Kidney (tissue), 14 donors: ENCODE results near the gene HIRA. TPM values are rescaled to one million over a fixed set of nuclear protein-coding genes. Genes with fewer than 3 reads are reported as not detected.
A peak's percentile ranks its signal among the peaks of the same experiment; 100 is the strongest.

Experiments
- DNase-seq, 5 donors: peaks; one replicate each; pipeline ENCODE4 v3.0.0-alpha.2; 2013 to 2020
- FAIRE-seq: peaks from 2 replicates; lab custom pipeline; 2012; peaks lifted over from hg19 to GRCh38; lab: Jason Lieb, UNC
- H3K27ac ChIP-seq, 2 donors: one replicate each; pipeline ENCODE4 v1.7.0; 2013; ENCODE audit warnings: low read depth in 2 of 2, low read length in 2 of 2, inconsistent platforms in 1 of 2
- H3K27me3 ChIP-seq: one replicate; pipeline ENCODE4 v1.7.1; 2013; ENCODE audit warnings: low read length, inconsistent platforms; ENCODE audit not compliant: control insufficient read depth, insufficient read depth
- H3K36me3 ChIP-seq, 3 donors: one replicate each; pipeline versions ENCODE4 v1.7.0 to v1.7.1; 2013; ENCODE audit warnings: low read length in 3 of 3, control low read depth in 1 of 3, inconsistent platforms in 1 of 3; ENCODE audit not compliant: insufficient read depth in 3 of 3, control insufficient read depth in 2 of 3
- H3K4me1 ChIP-seq, 3 donors: one replicate each; pipeline versions ENCODE4 v1.7.0 to v1.7.1; 2013; ENCODE audit warnings: low read length in 3 of 3, inconsistent platforms in 1 of 3, low read depth in 1 of 3; ENCODE audit not compliant: control insufficient read depth in 2 of 3, insufficient read depth in 2 of 3
- H3K4me3 ChIP-seq, 3 donors: one replicate each; pipeline versions ENCODE4 v1.7.0 to v1.8.1; 2013; ENCODE audit warnings: low read length in 3 of 3, control low read depth in 1 of 3, inconsistent platforms in 1 of 3
- H3K9ac ChIP-seq, 3 donors: one replicate each; pipeline versions ENCODE4 v1.7.0 to v1.7.1; 2013; ENCODE audit warnings: low read length in 3 of 3, control low read depth in 1 of 3, inconsistent platforms in 1 of 3
- H3K9me3 ChIP-seq, 3 donors: one replicate each; pipeline versions ENCODE4 v1.7.0 to v1.7.1; 2013; ENCODE audit warnings: low read length in 3 of 3, control low read depth in 1 of 3, inconsistent platforms in 1 of 3; ENCODE audit not compliant: control insufficient read depth in 2 of 3, insufficient read depth in 1 of 3
- intact Hi-C: fragments of 100-400 bp; cut with DNase I; formaldehyde crosslinking; loops from one replicate; pipeline ENCODE4 v1.11.1; 2022
- polyA plus RNA-seq: library from polyadenylated mRNA; stranded (reverse); fragments of 350-450 nt; fragmentation: Illumina TruSeq; extraction: RNeasy Lipid Tissue Mini Kit (QIAGEN cat#74804); gene quantifications from one replicate; pipeline ENCODE4 v1.2.3, GENCODE V29; 2014; ENCODE audit warnings: low read depth, low replicate concordance; ENCODE audit not compliant: insufficient read depth
- total RNA-seq: library from RNA; stranded (reverse); fragmentation: NEBNext Ultra II Directional; extraction: Animal tissue kit (Norgen Biotek cat#: 25700); gene quantifications from one replicate; pipeline ENCODE4 v1.2.1, GENCODE V29; 2021
- TF ChIP-seq, protein P1 (sequence below): IDR thresholded peaks from 3 replicates; pipeline ENCODE4 v1.5.1; 2012; ENCODE audit warnings: mild to moderate bottlenecking, moderate library complexity, borderline replicate concordance; ENCODE audit not compliant: insufficient read depth; ENCODE audit errors: extremely low read depth
- donor health status: control.
- donor health status: control.
- donor health status: control.
- donor health status: control.
- donor health status: control.
- donor health status: DM: yes; HTN: yes; CAD: no.
- donor health status: Normal renal cell carcinoma (clear cell type).

Gene HIRA
- total and polyA plus RNA-seq, 2 donors from 2014 or later: 18.5 to 26.8 TPM

DNA sequence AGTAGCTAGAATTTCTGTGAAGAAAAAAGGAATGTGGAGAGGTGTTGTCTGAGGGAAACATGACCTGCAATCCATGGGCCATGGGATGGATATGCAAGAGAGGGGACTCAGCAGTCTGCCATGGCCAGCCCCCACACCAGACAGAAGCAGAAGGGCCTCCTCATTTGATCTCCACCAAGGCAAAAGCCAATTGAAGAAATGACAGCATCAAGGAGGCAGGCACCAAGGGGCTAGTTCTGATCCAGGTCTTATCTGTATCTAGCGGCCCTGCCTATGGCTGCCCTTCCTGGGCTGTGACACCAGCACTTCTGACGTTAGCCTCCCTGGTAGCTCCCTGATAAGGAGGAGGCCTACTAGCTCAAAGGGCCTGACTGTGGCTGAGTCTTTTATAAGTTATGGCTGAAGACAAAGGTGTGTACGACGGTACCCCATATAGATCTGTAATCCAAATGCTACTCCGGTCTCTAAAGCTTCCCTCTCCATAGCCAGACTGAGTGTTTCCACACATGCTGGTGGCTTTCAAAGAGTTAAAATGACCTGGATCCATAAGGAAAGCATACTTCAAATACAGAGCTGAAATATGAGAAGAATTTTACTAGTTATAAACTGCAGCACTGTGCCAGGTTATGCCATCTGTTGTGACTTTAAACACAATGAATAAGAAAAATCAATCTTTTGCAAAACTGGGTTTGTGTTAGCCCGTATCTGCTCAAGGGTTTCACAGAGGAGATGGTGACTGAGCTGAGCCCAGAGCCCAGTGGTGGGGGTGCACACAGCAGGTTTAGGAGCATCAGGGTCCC is 34.4 kb downstream of the HIRA start:
- intact Hi-C loops: no loop called here
- Histone ChIP-seq H3K9ac (no peak overlapping the region), H3K27ac (no peak overlapping the region), H3K4me1 (no peaks in the 10 kb centered on the region), H3K4me3 (no peak overlapping the region), H3K9me3 (no peaks in the 10 kb centered on the region), H3K36me3 (peaks cover 0 to 69% (median 35%) of the 10 kb centered on the region in 3 donors), H3K27me3 (no peaks in the 10 kb centered on the region)
- FAIRE-seq (no peak), DNase-seq (peak in 1 of 5 donors; percentile 8)
- TF ChIP-seq, protein P1, sequence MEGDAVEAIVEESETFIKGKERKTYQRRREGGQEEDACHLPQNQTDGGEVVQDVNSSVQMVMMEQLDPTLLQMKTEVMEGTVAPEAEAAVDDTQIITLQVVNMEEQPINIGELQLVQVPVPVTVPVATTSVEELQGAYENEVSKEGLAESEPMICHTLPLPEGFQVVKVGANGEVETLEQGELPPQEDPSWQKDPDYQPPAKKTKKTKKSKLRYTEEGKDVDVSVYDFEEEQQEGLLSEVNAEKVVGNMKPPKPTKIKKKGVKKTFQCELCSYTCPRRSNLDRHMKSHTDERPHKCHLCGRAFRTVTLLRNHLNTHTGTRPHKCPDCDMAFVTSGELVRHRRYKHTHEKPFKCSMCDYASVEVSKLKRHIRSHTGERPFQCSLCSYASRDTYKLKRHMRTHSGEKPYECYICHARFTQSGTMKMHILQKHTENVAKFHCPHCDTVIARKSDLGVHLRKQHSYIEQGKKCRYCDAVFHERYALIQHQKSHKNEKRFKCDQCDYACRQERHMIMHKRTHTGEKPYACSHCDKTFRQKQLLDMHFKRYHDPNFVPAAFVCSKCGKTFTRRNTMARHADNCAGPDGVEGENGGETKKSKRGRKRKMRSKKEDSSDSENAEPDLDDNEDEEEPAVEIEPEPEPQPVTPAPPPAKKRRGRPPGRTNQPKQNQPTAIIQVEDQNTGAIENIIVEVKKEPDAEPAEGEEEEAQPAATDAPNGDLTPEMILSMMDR: no peak

DNA sequence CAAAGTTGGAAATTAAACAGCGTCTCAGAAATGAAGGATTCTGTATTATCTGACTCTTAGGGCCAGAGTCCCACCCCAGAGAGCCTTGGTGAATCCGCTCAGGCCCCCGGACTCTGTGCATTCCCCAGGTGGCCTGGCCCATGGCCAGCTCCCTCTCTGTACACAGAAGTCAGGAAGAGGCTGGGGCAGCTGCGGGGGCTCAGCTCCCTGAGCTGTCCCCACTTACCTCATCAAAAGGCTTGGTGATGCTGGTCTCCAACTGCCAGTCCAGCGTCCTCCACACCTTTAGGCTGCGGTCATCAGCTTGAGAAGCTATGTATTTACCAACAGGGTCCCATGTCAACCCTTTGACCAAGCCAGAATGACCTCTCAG is 35.0 kb downstream of the HIRA start:
- peak in 1 of 5 donors; percentile 45 for DNase-seq
- no peak for FAIRE-seq
- no peak overlapping the region for H3K27ac ChIP-seq
- no peaks in the 10 kb centered on the region for H3K4me1 ChIP-seq
- no peak overlapping the region for H3K9ac ChIP-seq
- H3K4me3 ChIP-seq: no peak overlapping the region
- TF ChIP-seq, protein P1: no peak
- peaks cover 0 to 68% (median 40%) of the 10 kb centered on the region in 3 donors for H3K36me3 ChIP-seq
- no peaks in the 10 kb centered on the region for H3K27me3 ChIP-seq
- no peaks in the 10 kb centered on the region for H3K9me3 ChIP-seq
- intact Hi-C loops: no loop called here

DNA sequence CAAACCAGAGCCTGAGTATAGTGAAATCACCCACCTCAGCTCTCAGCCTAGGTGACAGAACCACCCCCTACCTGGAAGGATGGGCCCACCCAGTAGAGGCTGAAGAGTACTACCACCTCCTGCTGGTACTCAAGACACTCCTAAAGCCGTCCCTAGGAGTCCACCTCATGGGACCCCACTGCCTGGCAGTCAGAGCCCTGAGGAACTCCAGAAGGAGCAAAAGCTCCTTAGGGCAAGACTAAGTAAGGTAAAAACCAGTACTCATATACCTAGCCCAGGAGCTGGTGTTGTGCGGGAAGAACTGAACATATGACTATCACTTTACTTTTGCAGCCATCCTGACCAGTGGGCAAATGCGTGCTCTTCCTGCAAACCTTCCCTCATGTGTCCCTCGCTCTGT is 36.3 kb downstream of the HIRA start:
- Histone ChIP-seq H3K36me3 (peaks cover 0 to 60% (median 46%) of the 10 kb centered on the region in 3 donors), H3K9ac (no peak overlapping the region), H3K27me3 (no peaks in the 10 kb centered on the region), H3K4me1 (no peaks in the 10 kb centered on the region), H3K27ac (no peak overlapping the region), H3K4me3 (no peak overlapping the region), H3K9me3 (no peaks in the 10 kb centered on the region)
- TF ChIP-seq, protein P1: no peak
- FAIRE-seq (no peak), DNase-seq (no peak)
- intact Hi-C loops: no loop called here
